ENCODE data around the gene TNIK.

DNA sequence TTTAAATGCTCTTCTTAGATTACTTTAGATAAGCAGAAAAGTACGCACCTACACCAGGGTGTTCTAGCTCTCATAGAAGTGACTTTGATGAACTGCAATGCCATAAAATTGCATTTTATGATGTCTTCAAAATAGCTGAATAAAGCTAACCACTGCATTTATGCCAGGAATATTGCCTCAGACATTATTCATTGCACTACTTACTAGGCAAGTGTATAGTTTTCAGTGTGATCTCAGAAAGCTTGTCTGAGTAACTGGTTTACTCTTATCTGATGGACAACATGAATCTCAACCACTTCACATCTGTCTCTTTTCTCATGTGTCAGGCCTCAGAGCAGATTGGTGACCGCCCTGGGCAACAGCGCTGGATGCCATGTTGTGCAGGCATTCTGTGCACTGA is 314.4 kb downstream of the TNIK start:
- TF ChIP-seq, protein P1, sequence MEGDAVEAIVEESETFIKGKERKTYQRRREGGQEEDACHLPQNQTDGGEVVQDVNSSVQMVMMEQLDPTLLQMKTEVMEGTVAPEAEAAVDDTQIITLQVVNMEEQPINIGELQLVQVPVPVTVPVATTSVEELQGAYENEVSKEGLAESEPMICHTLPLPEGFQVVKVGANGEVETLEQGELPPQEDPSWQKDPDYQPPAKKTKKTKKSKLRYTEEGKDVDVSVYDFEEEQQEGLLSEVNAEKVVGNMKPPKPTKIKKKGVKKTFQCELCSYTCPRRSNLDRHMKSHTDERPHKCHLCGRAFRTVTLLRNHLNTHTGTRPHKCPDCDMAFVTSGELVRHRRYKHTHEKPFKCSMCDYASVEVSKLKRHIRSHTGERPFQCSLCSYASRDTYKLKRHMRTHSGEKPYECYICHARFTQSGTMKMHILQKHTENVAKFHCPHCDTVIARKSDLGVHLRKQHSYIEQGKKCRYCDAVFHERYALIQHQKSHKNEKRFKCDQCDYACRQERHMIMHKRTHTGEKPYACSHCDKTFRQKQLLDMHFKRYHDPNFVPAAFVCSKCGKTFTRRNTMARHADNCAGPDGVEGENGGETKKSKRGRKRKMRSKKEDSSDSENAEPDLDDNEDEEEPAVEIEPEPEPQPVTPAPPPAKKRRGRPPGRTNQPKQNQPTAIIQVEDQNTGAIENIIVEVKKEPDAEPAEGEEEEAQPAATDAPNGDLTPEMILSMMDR (IDR thresholded peaks at IDR 0.05) = no peak
- no peak for TF ChIP-seq EP300 (IDR thresholded peaks at IDR 0.05)
- TF ChIP-seq POLR2A (IDR thresholded peaks at IDR 0.05; ENCODE audit: low read depth) = no peak
- TF ChIP-seq POLR2AphosphoS5 (IDR thresholded peaks at IDR 0.05) = no peak

Measured in esophagus muscularis mucosa (tissue), 4 donors.